H1 (cell line): ENCODE results near the gene CHMP6.

Experiments used
- EP300 ChIP-seq, 2 experiments: IDR thresholded peaks; 1 replicate in 1 of 2; 2 replicates in 1 of 2; pipeline ENCODE4 v1.6.1; 2011 to 2012; ENCODE audit warnings: low read depth in 2 of 2, low read length in 2 of 2, mild to moderate bottlenecking in 2 of 2, borderline replicate concordance in 1 of 2, inconsistent platforms in 1 of 2, moderate library complexity in 1 of 2
- EZH2 ChIP-seq: fragments of 200-600 bp; sonication (generic); IDR thresholded peaks from 2 replicates; pipeline ENCODE4 v1.7.1; 2012; ENCODE audit warnings: low read depth, mild to moderate bottlenecking, moderate library complexity, low read length, inconsistent platforms; ENCODE audit not compliant: severe bottlenecking
- SIN3A ChIP-seq, 2 experiments: IDR thresholded peaks in 1 of 2; conservative IDR thresholded peaks in 1 of 2; 2 replicates each; pipeline ENCODE4 v1.6.1; 2011 to 2012; ENCODE audit warnings: low read length in 2 of 2, improper control_type of control experiment in 1 of 2, low read depth in 1 of 2, mild to moderate bottlenecking in 1 of 2
- TF ChIP-seq, protein P1 (sequence below), 3 experiments: IDR thresholded peaks; 1 replicate in 2 of 3; 2 replicates in 1 of 3; pipeline versions ENCODE4 v1.5.1 to v1.6.1; 2011; ENCODE audit warnings: low read length in 3 of 3, mild to moderate bottlenecking in 3 of 3, inconsistent platforms in 2 of 3, low read depth in 1 of 3, moderate library complexity in 1 of 3; ENCODE audit not compliant: insufficient read depth in 1 of 3; ENCODE audit errors: control extremely low read depth in 1 of 3

DNA sequence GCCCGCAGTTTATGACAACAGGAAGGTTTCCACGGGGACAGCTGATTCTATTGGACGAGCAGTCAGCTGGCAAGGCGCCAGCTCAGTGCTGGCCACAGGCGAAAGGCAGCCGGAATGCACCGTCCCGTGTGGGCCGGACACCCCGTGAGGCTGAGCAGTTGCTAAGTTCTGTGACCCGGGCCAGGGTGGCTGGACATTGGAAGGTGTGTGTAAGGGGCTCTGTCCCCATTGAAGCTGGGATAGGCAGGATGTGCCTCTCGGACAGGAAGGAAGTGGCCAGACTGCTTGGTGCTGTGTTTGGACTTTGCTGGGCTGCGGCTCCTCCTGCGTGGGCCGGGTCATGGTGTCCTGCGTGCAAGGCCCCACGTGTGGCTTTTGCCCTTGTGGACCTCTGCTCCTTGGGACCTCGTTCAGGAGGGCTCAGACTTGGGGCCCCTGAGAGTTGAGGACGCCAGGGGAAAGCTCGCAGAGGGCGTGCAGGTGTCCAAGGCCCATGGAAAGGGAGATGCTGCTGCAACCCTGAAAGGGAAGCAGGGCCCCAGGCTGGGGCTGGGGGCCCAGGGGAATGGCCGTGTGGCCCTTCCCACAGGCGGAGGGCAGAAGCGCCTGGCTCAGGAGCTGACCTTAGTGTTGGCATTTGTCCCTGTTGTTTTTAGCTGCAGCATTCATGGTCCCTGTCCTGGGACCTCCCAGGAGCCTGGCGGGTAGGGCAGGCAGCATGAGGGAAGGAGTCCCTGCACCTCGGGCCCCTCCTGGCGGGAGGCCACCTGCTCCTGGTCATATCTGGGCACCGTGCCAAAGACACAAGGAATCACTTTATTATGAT is 53.3 kb downstream of the CHMP6 start:
- TF ChIP-seq, protein P1, sequence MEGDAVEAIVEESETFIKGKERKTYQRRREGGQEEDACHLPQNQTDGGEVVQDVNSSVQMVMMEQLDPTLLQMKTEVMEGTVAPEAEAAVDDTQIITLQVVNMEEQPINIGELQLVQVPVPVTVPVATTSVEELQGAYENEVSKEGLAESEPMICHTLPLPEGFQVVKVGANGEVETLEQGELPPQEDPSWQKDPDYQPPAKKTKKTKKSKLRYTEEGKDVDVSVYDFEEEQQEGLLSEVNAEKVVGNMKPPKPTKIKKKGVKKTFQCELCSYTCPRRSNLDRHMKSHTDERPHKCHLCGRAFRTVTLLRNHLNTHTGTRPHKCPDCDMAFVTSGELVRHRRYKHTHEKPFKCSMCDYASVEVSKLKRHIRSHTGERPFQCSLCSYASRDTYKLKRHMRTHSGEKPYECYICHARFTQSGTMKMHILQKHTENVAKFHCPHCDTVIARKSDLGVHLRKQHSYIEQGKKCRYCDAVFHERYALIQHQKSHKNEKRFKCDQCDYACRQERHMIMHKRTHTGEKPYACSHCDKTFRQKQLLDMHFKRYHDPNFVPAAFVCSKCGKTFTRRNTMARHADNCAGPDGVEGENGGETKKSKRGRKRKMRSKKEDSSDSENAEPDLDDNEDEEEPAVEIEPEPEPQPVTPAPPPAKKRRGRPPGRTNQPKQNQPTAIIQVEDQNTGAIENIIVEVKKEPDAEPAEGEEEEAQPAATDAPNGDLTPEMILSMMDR (IDR thresholded peaks at IDR 0.05; ENCODE audit: control extremely low read depth in 1 of 3, insufficient read depth in 1 of 3, low read depth in 1 of 3, low read length in 3 of 3): no peak
- TF ChIP-seq SIN3A (conservative IDR thresholded peaks at IDR 0.05 in 1 of 2, IDR thresholded peaks at IDR 0.05 in 1 of 2; ENCODE audit: low read depth in 1 of 2, low read length in 2 of 2) (no peak), EP300 (IDR thresholded peaks at IDR 0.05; ENCODE audit: borderline replicate concordance in 1 of 2, low read depth in 2 of 2, low read length in 2 of 2) (no peak), EZH2 (no peak)
